ENCODE data around the gene COL15A1. TPM values are rescaled to one million over a fixed set of nuclear protein-coding genes. Genes with fewer than 3 reads are reported as not detected.

COL15A1 gene
- 1.6 and 5.2 TPM in 2 replicates for total RNA-seq

GRCh38 chr9:98943682-98944056 lies at the start of gene COL15A1:
TSS of gene COL15A1 (plus strand) at chr9:98943907. CDS start at chr9:98944062, 155 bp downstream.

GRCh38 chr9:99104459-99105151 lies 160.9 kb downstream of the COL15A1 start, which contains the start of gene TGFBR1:
TSS of gene TGFBR1 (plus strand) at chr9:99105113. CDS start at chr9:99105206, 93 bp downstream.

Other genes starting within 250 kb of the COL15A1 start
- gene GABBR2, start 235.0 kb upstream of the COL15A1 start, total RNA-seq, result 10.3 and 14.0 TPM in 2 replicates
- gene ANKS6, start 147.4 kb upstream of the COL15A1 start, total RNA-seq, result 11.8 and 21.2 TPM in 2 replicates
- gene GALNT12, start 136.2 kb upstream of the COL15A1 start, total RNA-seq, result under 0.01 and 0.76 TPM in 2 replicates
- gene TGFBR1, start 161.2 kb downstream of the COL15A1 start, total RNA-seq, result 10.8 and 13.9 TPM in 2 replicates